ENCODE data around the gene MBTD1. TPM values are rescaled to one million over a fixed set of nuclear protein-coding genes. Genes with fewer than 3 reads are reported as not detected.

Gene MBTD1
- total and polyA plus RNA-seq, 2 of the 8 experiments (the other 6 are each of a cell fraction or from before 2014, with no cell fraction given): 20.3 to 51.4 TPM

DNA sequence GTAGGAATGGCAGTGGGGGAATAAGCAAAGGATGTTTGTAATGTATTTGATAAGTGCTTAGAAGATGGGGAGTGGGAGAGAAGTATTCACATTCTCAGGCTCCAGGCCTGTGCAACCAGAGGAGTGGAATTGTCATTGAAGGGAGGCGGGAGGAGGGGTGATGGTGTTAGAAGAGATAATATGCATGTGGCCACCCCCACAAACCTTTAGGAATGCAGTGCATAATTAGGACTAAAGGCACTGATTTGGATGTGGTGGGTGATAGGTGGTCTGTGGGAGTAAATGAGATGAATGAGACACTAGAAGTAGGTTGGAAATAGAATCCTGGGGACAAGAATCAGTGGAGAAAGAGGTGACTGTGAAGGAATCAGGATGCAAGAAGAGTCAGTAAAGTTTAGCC is 27.6 kb upstream of the MBTD1 start:
- no peaks in the 10 kb centered on the region for H3K79me2 ChIP-seq (ENCODE audit: control insufficient read depth in 1 of 2, insufficient read depth in 2 of 2, low read length in 2 of 2)
- no peak overlapping the region for H3K4me3 ChIP-seq (ENCODE audit: extremely low read depth in 1 of 4, insufficient read depth in 2 of 4, low read depth in 3 of 4, low read length in 4 of 4)
- H3K9ac ChIP-seq (replicated peaks in 1 of 4; ENCODE audit: extremely low read depth in 1 of 4, low read depth in 3 of 4, low read length in 3 of 4): no peak overlapping the region
- H2AFZ ChIP-seq (ENCODE audit: low read length): no peak overlapping the region
- H4K91ac ChIP-seq (replicated peaks; ENCODE audit: insufficient read length, low read length): no peak overlapping the region
- 74% methylated on average over 1 of the region's 1 CpG; no CpG with 5 or more reads in 1 of the 2 experiments for WGBS, 2 experiments (ENCODE audit: extremely low coverage in 1 of 2, insufficient coverage in 1 of 2, insufficient read length in 1 of 2, insufficient replicate concordance in 2 of 2, low coverage in 1 of 2, low lambda C conversion rate in 2 of 2, missing lambda C conversion rate in 1 of 2)
- H2BK12ac ChIP-seq (ENCODE audit: low read depth, low read length): no peak overlapping the region
- no peak overlapping the region for H2BK15ac ChIP-seq (ENCODE audit: low read length)
- peaks cover 2% of the 10 kb centered on the region; the same call in 1 of the 2 replicates for H3K23me2 ChIP-seq (ENCODE audit: low read depth, low read length)
- DNase-seq (ENCODE audit: low read depth in 1 of 2, low spot score in 2 of 2): no peak
- no peak overlapping the region for H4K8ac ChIP-seq (ENCODE audit: extremely low read depth, insufficient read depth, low read length)
- no peak for FAIRE-seq
- H3K4me1 ChIP-seq (replicated peaks in 1 of 4; ENCODE audit: control insufficient read depth in 3 of 4, insufficient read depth in 4 of 4, low read length in 3 of 4): no peaks in the 10 kb centered on the region
- no peak overlapping the region for H3K18ac ChIP-seq (ENCODE audit: extremely low read depth, low read length)
- peaks cover 11 to 74% (median 44%) of the 10 kb centered on the region in 4 experiments for H3K36me3 ChIP-seq (ENCODE audit: control insufficient read depth in 2 of 4, insufficient read depth in 4 of 4, low read length in 3 of 4)
- no peak overlapping the region for H2AK5ac ChIP-seq (ENCODE audit: low read depth, low read length)
- POLR2A ChIA-PET (ENCODE audit: partially characterized antibody): interaction anchor here (0.9 to 2.7 kb wide), 2 partner anchors 12 to 27 kb away, joined by 3 to 8 read pairs; no protein-coding TSS in a partner anchor
- H3K23ac ChIP-seq (ENCODE audit: insufficient read length): no peak overlapping the region
- no peak overlapping the region for H3K14ac ChIP-seq (ENCODE audit: insufficient read length)
- CTCF ChIA-PET (ENCODE audit: partially characterized antibody): interaction anchor here (1.3 kb wide), 2 partner anchors 10 to 14 kb away, joined by 3 read pairs; no protein-coding TSS in a partner anchor
- no peak overlapping the region for H3K4ac ChIP-seq (replicated peaks; ENCODE audit: insufficient read length, low read depth, low read length)
- no peak overlapping the region for H2BK5ac ChIP-seq (ENCODE audit: low read depth, low read length)
- H2BK120ac ChIP-seq (replicated peaks; ENCODE audit: low read depth, low read length): no peak overlapping the region
- H4K20me1 ChIP-seq (replicated peaks in 1 of 2; ENCODE audit: control insufficient read depth in 1 of 2, insufficient read depth in 2 of 2, low read length in 2 of 2): peaks cover 4 to 5% of the 10 kb centered on the region in 2 experiments
- H3K9me3 ChIP-seq (ENCODE audit: insufficient read depth in 2 of 2, low read depth in 1 of 2, low read length in 1 of 2): no peaks in the 10 kb centered on the region
- no peak overlapping the region for H4K5ac ChIP-seq (ENCODE audit: insufficient read length, low read depth, low read length)
- no peak overlapping the region for H3K56ac ChIP-seq (replicated peaks; ENCODE audit: insufficient read length, low read depth, low read length)
- no peak overlapping the region for H2BK20ac ChIP-seq (ENCODE audit: low read length)
- peaks cover 0 to 1% (median 0%) of the 10 kb centered on the region in 4 experiments; a peak in 1 of 7 replicates for H3K27me3 ChIP-seq (replicated peaks in 1 of 4; ENCODE audit: control insufficient read depth in 3 of 4, extremely low read depth in 1 of 4, insufficient read depth in 3 of 4, low read length in 3 of 4)
- no peaks in the 10 kb centered on the region for H3K79me1 ChIP-seq (ENCODE audit: low read depth, low read length)
- no peak overlapping the region for H3K4me2 ChIP-seq (ENCODE audit: insufficient read depth in 1 of 2, low read depth in 2 of 2, low read length in 2 of 2)
- H3K27ac ChIP-seq (ENCODE audit: low read depth, low read length): no peak overlapping the region
- TF ChIP-seq E2F6 (IDR thresholded peaks at IDR 0.05) (no peak), BRCA1 (IDR thresholded peaks at IDR 0.05; ENCODE audit: low read depth, low read length) (no peak)
